Endodermal cell (in vitro differentiated cells): Measurements from ENCODE around the gene KMT2E. TPM values are rescaled to one million over a fixed set of nuclear protein-coding genes. Genes with fewer than 3 reads are reported as not detected.

Source experiments
- DNase-seq: peaks from one replicate; pipeline ENCODE4 v3.0.0-alpha.2; 2017
- H3K27ac ChIP-seq: 2 replicates; pipeline ENCODE4 v1.5.1; 2013; ENCODE audit warnings: mild to moderate bottlenecking, low read depth, low read length, moderate library complexity
- H3K27me3 ChIP-seq: 2 replicates; pipeline ENCODE4 v1.6.1; 2013; ENCODE audit warnings: mild to moderate bottlenecking, low read length, moderate library complexity; ENCODE audit not compliant: insufficient read depth, control insufficient read depth, poor library complexity, severe bottlenecking
- H3K36me3 ChIP-seq: 2 replicates; pipeline ENCODE4 v1.7.0; 2013; ENCODE audit warnings: mild to moderate bottlenecking, low read length, moderate library complexity; ENCODE audit not compliant: control insufficient read depth, insufficient read depth
- H3K4me1 ChIP-seq: one replicate; pipeline ENCODE4 v1.7.0; 2013; ENCODE audit warnings: low read length; ENCODE audit not compliant: control insufficient read depth, insufficient read depth
- H3K4me3 ChIP-seq: 2 replicates; pipeline ENCODE4 v1.5.1; 2013; ENCODE audit warnings: mild to moderate bottlenecking, low read length, moderate library complexity
- H3K9ac ChIP-seq: 2 replicates; pipeline ENCODE4 v1.6.1; 2013; ENCODE audit warnings: mild to moderate bottlenecking, low read length, moderate library complexity; ENCODE audit not compliant: poor library complexity, severe bottlenecking; ENCODE audit errors: extremely low read depth
- H3K9me3 ChIP-seq: 2 replicates; pipeline ENCODE4 v1.6.1; 2013; ENCODE audit warnings: mild to moderate bottlenecking, low read length, moderate library complexity; ENCODE audit not compliant: control insufficient read depth
- H3K27ac Mint-ChIP-seq: 2 replicates; pipeline ENCODE4 v1.8.0; 2020; ENCODE audit warnings: mixed read lengths
- H3K27me3 Mint-ChIP-seq: 2 replicates; pipeline ENCODE4 v1.8.0; 2021; ENCODE audit warnings: mild to moderate bottlenecking, mixed read lengths; ENCODE audit not compliant: insufficient read depth
- H3K36me3 Mint-ChIP-seq: 2 replicates; pipeline ENCODE4 v1.8.0; 2020; ENCODE audit warnings: low read depth, mixed read lengths
- H3K4me1 Mint-ChIP-seq: 2 replicates; pipeline ENCODE4 v1.8.0; 2020; ENCODE audit warnings: mixed read lengths
- H3K4me3 Mint-ChIP-seq: 2 replicates; pipeline ENCODE4 v1.8.0; 2020; ENCODE audit warnings: mild to moderate bottlenecking, moderate library complexity, mixed read lengths
- H3K9me3 Mint-ChIP-seq: 2 replicates; pipeline ENCODE4 v1.8.0; 2020; ENCODE audit warnings: mild to moderate bottlenecking, mixed read lengths
- CTCF ChIP-seq: fragments of 200-600 bp; sonication (generic); conservative IDR thresholded peaks from 2 replicates; pipeline ENCODE4 v1.5.0; 2021; ENCODE audit warnings: antibody characterized with exemption, mild to moderate bottlenecking
- WGBS, 2 experiments: methylation state at CpG; one replicate each; pipeline versions ENCODE4 v1.1.5 to v1.1.7; 2013; ENCODE audit warnings: missing lambda C conversion rate in 2 of 2, mixed read lengths in 1 of 2; ENCODE audit not compliant: insufficient coverage in 1 of 2, insufficient read length in 1 of 2; 5-methylcytosine and 5-hydroxymethylcytosine counted together
- total RNA-seq, 2 donors: library from RNA; stranded (reverse); fragmentation: NEBNext Ultra II Directional in 1 of 2; extraction: Animal tissue kit (Norgen Biotek cat#: 25700) in 1 of 2; gene quantifications; 2 replicates in 1 of 2; 3 replicates in 1 of 2; pipeline ENCODE4 v1.2.1, GENCODE V29; 2021

The KMT2E gene
- total RNA-seq, 2 donors from 2014 or later: 65.7 to 70.4 TPM

DNA sequence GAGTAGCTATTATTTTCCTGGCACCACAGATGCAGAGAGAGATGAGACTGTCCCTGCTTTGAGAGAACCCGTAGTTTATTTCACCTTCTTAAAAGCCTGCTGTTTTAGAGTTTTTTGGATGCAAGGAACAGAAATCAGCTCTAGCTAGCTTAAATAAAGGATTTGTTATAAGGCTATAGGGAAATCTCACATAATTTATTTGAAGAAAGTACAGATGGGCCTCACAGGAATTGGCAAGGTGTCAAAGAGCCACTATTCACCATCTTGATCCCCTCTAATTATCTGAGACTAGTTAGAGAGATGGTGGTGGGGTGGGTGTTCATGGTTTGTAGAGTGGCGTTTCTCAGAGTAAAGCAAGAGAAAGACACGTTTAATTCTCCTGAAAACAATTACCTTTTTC is 7.3 kb downstream of the KMT2E start:
- Mint-ChIP-seq H3K27ac (no peak overlapping the region), H3K4me3 (no peak overlapping the region), H3K36me3 (peaks cover 4% of the 10 kb centered on the region), H3K9me3 (no peaks in the 10 kb centered on the region), H3K27me3 (no peaks in the 10 kb centered on the region), H3K4me1 (peaks cover 43% of the 10 kb centered on the region)
- Histone ChIP-seq H3K27ac (no peak overlapping the region), H3K27me3 (no peaks in the 10 kb centered on the region), H3K4me3 (no peak overlapping the region), H3K36me3 (peaks cover 5% of the 10 kb centered on the region), H3K9ac (no peak overlapping the region), H3K9me3 (no peaks in the 10 kb centered on the region), H3K4me1 (no peaks in the 10 kb centered on the region)
- no peak for DNase-seq
- no peak for TF ChIP-seq CTCF
- 97 to 100% methylated on average over 1 of the region's 3 CpGs for WGBS, 2 experiments

GRCh38 chr7:105021967-105022366 is 8.0 kb downstream of the KMT2E start:
- Mint-ChIP-seq H3K9me3 (no peaks in the 10 kb centered on the region), H3K27me3 (no peaks in the 10 kb centered on the region), H3K4me1 (peaks cover 41% of the 10 kb centered on the region), H3K4me3 (no peak overlapping the region), H3K36me3 (peaks cover 4% of the 10 kb centered on the region), H3K27ac (no peak overlapping the region)
- Histone ChIP-seq H3K27ac (no peak overlapping the region), H3K36me3 (peaks cover 5% of the 10 kb centered on the region), H3K4me1 (no peaks in the 10 kb centered on the region), H3K9me3 (no peaks in the 10 kb centered on the region), H3K9ac (no peak overlapping the region), H3K4me3 (no peak overlapping the region), H3K27me3 (no peaks in the 10 kb centered on the region)
- WGBS, 2 experiments: 97 to 100% methylated on average over 1 to 3 of the region's 3 CpGs
- TF ChIP-seq CTCF: no peak
- no peak for DNase-seq

DNA sequence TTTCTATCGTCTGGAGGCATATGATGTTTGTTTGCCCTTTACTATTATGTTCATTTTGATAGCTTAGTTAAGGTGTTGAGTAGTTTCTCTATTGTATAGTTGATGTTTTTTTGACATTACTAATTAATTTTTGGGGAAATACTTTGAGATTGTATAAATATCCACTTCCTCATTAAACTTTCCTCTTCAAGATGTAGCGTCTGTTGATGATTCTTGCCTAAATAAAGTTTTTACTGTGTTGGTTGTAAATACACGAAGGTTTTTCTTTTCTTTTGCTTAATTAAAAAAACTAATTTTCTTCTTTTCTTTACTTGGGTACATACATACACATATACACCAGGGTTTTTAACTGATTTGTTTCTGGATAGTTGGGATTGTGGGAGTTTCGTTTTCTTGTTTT is 8.5 kb downstream of the KMT2E start:
- Histone ChIP-seq H3K4me3 (no peak overlapping the region), H3K27ac (no peak overlapping the region), H3K27me3 (no peaks in the 10 kb centered on the region), H3K4me1 (no peaks in the 10 kb centered on the region), H3K9me3 (no peaks in the 10 kb centered on the region), H3K9ac (no peak overlapping the region), H3K36me3 (peaks cover 5% of the 10 kb centered on the region)
- no peak for DNase-seq
- H3K27ac Mint-ChIP-seq: no peak overlapping the region
- no peaks in the 10 kb centered on the region for H3K9me3 Mint-ChIP-seq
- 100% methylated on average over 1 of the region's 4 CpGs; no CpG with 5 or more reads in 1 of the 2 experiments for WGBS, 2 experiments
- no peaks in the 10 kb centered on the region for H3K27me3 Mint-ChIP-seq
- no peak for TF ChIP-seq CTCF
- H3K4me3 Mint-ChIP-seq: no peak overlapping the region
- peaks cover 36% of the 10 kb centered on the region for H3K4me1 Mint-ChIP-seq
- H3K36me3 Mint-ChIP-seq: peaks cover 4% of the 10 kb centered on the region
